ENCODE data around the gene TEN1. TPM values are rescaled to one million over a fixed set of nuclear protein-coding genes. Genes with fewer than 3 reads are reported as not detected.

Gene TEN1
- total RNA-seq, 1 experiment from 2014 or later: 19.3 TPM

- Histone ChIP-seq H3K4me1 (ENCODE audit: insufficient read depth, low read length) (no peaks in the 10 kb centered on the region), H3K4me2 (ENCODE audit: insufficient read depth, insufficient read length, low read length) (no peak overlapping the region), H4K20me1 (ENCODE audit: control insufficient read depth, insufficient read depth, insufficient read length) (no peaks in the 10 kb centered on the region), H2BK12ac (ENCODE audit: insufficient read length, low read depth, low read length) (no peak overlapping the region), H2BK120ac (ENCODE audit: low read depth, low read length, poor library complexity, severe bottlenecking) (no peak overlapping the region), H2AFZ (ENCODE audit: low read length) (no peak overlapping the region), H3K79me2 (ENCODE audit: insufficient read depth, low read length) (no peaks in the 10 kb centered on the region), H3K27ac (ENCODE audit: insufficient read length, low read depth, low read length) (no peak overlapping the region), H3K56ac (ENCODE audit: insufficient read length, low read depth, low read length) (no peak overlapping the region), H3T11ph (ENCODE audit: low read length) (no peak overlapping the region), H3K23ac (ENCODE audit: insufficient read length, low read depth, low read length) (no peak overlapping the region), H4K91ac (ENCODE audit: insufficient read length, low read depth, low read length) (no peak overlapping the region), H3K4ac (ENCODE audit: low read depth, low read length) (no peak overlapping the region), H2AK5ac (ENCODE audit: insufficient read length, low read length) (no peak overlapping the region), H2BK5ac (ENCODE audit: insufficient read length, low read length) (no peak overlapping the region), H3K14ac (ENCODE audit: insufficient read depth, low read length) (no peak overlapping the region), H4K8ac (replicated peaks; ENCODE audit: insufficient read length, low read depth, low read length) (no peak overlapping the region), H3K18ac (ENCODE audit: insufficient read length, low read depth, low read length) (no peak overlapping the region), H3K9me3 (ENCODE audit: control insufficient read depth, low read depth, low read length) (no peaks in the 10 kb centered on the region), H3K9ac (ENCODE audit: extremely low read depth, insufficient read length, low read length) (no peak overlapping the region), H3K79me1 (ENCODE audit: insufficient read depth, low read depth, low read length, poor library complexity, severe bottlenecking) (no peaks in the 10 kb centered on the region), H2BK20ac (ENCODE audit: low read depth, low read length, poor library complexity, severe bottlenecking) (no peak overlapping the region), H4K5ac (ENCODE audit: insufficient read length, low read depth, low read length) (no peak overlapping the region), H3K27me3 (ENCODE audit: insufficient read depth, low read length) (no peaks in the 10 kb centered on the region), H3K23me2 (ENCODE audit: insufficient read length, low read depth, low read length, poor library complexity, severe bottlenecking) (no peaks in the 10 kb centered on the region), H2BK15ac (ENCODE audit: low read depth, low read length) (no peak overlapping the region)
- peaks cover 42 to 78% (median 73%) of the 10 kb centered on the region in 3 experiments; a peak in 6 of 7 replicates for H3K36me3 Mint-ChIP-seq (ENCODE audit: insufficient read depth in 1 of 3, low read depth in 3 of 3)
- no peak for DNase-seq
- peak overlapping the region in 1 of 3 experiments; percentile 6; a peak in 1 of 7 replicates for H3K27ac Mint-ChIP-seq
- TF ChIP-seq, protein P1, sequence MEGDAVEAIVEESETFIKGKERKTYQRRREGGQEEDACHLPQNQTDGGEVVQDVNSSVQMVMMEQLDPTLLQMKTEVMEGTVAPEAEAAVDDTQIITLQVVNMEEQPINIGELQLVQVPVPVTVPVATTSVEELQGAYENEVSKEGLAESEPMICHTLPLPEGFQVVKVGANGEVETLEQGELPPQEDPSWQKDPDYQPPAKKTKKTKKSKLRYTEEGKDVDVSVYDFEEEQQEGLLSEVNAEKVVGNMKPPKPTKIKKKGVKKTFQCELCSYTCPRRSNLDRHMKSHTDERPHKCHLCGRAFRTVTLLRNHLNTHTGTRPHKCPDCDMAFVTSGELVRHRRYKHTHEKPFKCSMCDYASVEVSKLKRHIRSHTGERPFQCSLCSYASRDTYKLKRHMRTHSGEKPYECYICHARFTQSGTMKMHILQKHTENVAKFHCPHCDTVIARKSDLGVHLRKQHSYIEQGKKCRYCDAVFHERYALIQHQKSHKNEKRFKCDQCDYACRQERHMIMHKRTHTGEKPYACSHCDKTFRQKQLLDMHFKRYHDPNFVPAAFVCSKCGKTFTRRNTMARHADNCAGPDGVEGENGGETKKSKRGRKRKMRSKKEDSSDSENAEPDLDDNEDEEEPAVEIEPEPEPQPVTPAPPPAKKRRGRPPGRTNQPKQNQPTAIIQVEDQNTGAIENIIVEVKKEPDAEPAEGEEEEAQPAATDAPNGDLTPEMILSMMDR (conservative IDR thresholded peaks at IDR 0.05): no peak
- H3K4me3 Mint-ChIP-seq: no peak overlapping the region
- WGBS (ENCODE audit: extremely low coverage, insufficient read length, low lambda C conversion rate): no CpG with 5 or more reads among the region's 15 CpGs
- no peaks in the 10 kb centered on the region for H3K27me3 Mint-ChIP-seq (ENCODE audit: low read depth)
- H3K9me3 Mint-ChIP-seq: no peaks in the 10 kb centered on the region
- H3K4me1 Mint-ChIP-seq: peaks cover 3 to 15% of the 10 kb centered on the region in 2 experiments
These were observed 70.9 kb downstream of the TEN1 start for GRCh38 chr17:76049836-76050537.

Other genes starting within 250 kb of the TEN1 start
- 36.7 and 38.4 TPM in 2 replicates for gene GALK1, start 214.0 kb upstream of the TEN1 start, total RNA-seq (2021)
- 35.6 and 36.4 TPM in 2 replicates for gene UNK, start 194.4 kb upstream of the TEN1 start, total RNA-seq (2021)
- 6.3 and 6.8 TPM in 2 replicates for gene UNC13D, start 134.8 kb upstream of the TEN1 start, total RNA-seq (2021)
- gene WBP2, start 123.9 kb upstream of the TEN1 start, total RNA-seq (2021): 59.2 and 63.2 TPM in 2 replicates
- 5.5 and 6.9 TPM in 2 replicates for gene TRIM47, start 100.7 kb upstream of the TEN1 start, total RNA-seq (2021)
- 34.1 and 39.6 TPM in 2 replicates for gene TRIM65, start 82.3 kb upstream of the TEN1 start, total RNA-seq (2021)
- 108 and 118 TPM in 2 replicates for gene MRPL38, start 74.4 kb upstream of the TEN1 start, total RNA-seq (2021)
- gene FBF1, start 38.2 kb upstream of the TEN1 start, total RNA-seq (2021): 8.3 and 9.7 TPM in 2 replicates
- 27.2 and 27.4 TPM in 2 replicates for gene ACOX1, start 74 bp upstream of the TEN1 start, total RNA-seq (2021)
- 11.7 and 14.3 TPM in 2 replicates for gene CDK3, start 21.6 kb downstream of the TEN1 start, total RNA-seq (2021)
- gene EVPL, start 48.1 kb downstream of the TEN1 start, total RNA-seq (2021): 0.48 and 0.53 TPM in 2 replicates
- 85.1 and 86.1 TPM in 2 replicates for gene SRP68, start 93.3 kb downstream of the TEN1 start, total RNA-seq (2021)
- gene GALR2, start 95.5 kb downstream of the TEN1 start, total RNA-seq (2021): 0.79 and 0.81 TPM in 2 replicates
- gene ZACN, start 99.9 kb downstream of the TEN1 start, total RNA-seq (2021): 0.09 and 0.31 TPM in 2 replicates
- gene EXOC7, start 124.5 kb downstream of the TEN1 start, total RNA-seq (2021): 160 and 162 TPM in 2 replicates
- 3.7 and 4.0 TPM in 2 replicates for gene FOXJ1, start 162.0 kb downstream of the TEN1 start, total RNA-seq (2021)

Measured in H9 (cell line).